HG03575 (cell line): ENCODE results near the gene RIN3.

Experiments
- ATAC-seq: cut with Tn5 transposase; IDR thresholded peaks from one replicate; pipeline ENCODE4 v1.9.1; 2021; ENCODE audit not compliant: unreplicated experiment, insufficient number of reproducible peaks, low FRiP score; ENCODE audit errors: extremely low read depth

The RIN3 gene

GRCh38 chr14:92549105-92549858 lies 35.7 kb downstream of the RIN3 start:
- ATAC-seq, result no peak

DNA sequence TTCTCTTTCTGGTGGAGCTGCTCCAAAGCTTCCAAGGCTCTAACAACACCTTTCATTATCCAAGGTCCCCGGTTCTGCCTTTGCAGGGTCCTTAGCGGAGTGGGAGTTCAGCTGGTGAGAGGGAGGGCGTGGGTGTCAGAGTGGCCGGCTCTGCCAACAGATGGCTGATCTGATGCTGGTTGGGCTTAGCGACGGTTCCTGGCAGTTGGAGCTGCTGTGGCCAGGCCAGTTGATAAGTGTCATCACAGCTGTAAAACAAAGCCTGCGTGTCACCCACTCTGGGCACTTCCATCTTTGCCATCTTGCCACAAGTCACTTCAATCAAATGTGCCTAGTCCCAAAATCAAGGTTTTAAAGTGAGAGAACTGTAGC lies 36.3 kb downstream of the RIN3 start:
- no peak for ATAC-seq

DNA sequence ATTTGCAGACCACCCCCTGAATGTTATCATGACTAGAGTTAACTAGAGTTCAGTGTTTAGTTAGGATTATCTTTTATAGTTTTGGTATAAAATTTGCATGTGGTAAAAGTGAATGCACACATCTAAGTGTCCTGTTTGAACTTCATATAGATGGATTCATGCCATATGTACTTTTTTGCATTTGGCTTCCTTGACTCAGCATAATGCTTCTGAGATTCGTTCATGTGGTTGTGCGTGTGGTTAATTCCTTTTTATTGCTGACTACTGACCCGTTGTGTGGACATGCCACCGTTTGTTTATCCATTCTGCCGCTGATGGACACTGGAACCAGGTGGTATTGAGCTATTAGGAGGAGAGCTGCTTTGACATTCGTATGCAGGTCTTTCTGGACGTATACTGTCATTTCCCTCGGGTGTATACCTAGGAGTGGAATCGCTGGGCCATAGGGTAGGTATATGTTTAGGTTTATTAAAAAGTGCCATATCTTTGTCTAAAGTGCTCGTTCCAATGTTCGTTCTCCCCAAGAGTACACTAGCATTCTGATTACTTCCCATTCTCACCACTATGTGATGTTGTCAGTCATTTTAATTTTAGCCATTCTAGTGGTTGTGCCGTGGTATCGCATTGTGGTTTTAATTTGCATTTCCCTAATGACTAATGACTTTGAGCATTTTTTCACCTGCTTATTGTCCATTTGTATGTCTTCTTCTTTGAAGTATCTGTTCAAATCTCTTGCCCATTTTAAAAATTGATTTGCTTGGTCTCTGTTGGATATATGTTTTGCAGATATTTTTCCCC lies 37.7 kb downstream of the RIN3 start:
- ATAC-seq, result peak; percentile 79

DNA sequence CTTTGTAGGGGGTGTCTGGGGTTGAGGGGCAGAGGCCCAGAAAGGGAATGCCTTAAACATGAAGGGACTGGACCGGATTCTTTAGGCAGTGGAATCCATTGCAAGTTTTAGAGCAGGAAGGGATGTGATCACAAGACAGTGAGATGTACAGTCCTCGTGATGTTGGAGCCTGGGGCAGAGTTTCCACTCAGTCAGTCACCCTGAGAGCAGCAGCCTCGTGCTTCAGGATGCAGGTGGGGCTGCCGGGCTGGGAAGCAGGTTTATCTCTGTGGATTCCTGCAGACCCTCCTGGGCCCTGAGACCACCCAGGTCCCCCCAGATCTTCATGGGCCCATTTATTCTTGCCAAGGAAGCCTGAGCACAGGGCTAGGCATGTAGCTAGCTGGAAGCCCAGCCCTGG lies 38.5 kb downstream of the RIN3 start:
- ATAC-seq, result no peak

- no peak for ATAC-seq
These were observed 39.9 kb downstream of the RIN3 start for GRCh38 chr14:92553438-92553837.

GRCh38 chr14:92555465-92556111 lies 42.0 kb downstream of the RIN3 start:
- no peak for ATAC-seq

DNA sequence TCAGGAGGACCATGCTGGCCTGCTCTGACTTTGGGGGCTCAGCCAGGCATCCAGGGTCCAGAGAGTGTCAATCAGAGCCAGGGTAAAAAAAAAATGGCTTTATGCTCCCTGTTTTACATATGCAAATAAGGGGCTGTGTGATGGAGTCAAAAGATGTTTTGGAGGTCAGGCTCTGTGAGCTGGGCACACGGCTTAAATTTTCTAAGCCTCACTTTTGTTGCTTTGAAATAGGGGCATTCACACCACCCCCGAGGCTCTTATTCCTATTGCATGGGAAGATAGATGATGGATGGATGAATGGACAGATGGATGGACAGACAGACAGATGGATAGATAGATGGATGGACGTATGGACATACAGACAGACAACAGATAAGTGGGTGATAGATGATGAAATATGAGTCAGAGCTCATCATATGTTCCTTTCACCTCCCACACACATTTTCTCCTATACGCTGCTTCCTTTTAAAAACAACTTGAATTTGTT lies 42.7 kb downstream of the RIN3 start:
- no peak for ATAC-seq

- ATAC-seq, result no peak
These were observed 43.4 kb downstream of the RIN3 start for GRCh38 chr14:92556863-92557543.

- ATAC-seq, result no peak
These were observed 43.9 kb downstream of the RIN3 start for GRCh38 chr14:92557544-92557912.

GRCh38 chr14:92558319-92558718 lies 44.7 kb downstream of the RIN3 start:
- no peak for ATAC-seq

DNA sequence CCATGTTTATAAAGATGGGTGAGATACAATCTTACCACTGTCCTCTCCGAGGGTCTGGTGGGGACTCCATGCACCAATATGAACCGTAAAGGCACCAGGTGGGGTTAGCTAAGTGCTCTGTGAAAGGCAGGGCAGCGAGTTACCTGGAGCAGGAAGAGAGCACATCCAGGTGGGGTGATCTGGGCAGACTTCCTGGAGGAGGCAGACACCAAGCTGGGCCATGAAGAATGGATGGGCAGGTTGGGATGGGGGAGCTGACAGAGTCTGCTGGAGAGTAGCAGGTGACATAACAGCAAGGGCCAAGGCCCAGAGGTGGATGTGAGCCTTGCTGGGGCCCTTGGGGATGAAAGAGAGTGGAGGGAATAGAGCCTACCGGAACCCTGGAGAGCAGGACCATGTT lies 45.9 kb downstream of the RIN3 start:
- ATAC-seq, result no peak

DNA sequence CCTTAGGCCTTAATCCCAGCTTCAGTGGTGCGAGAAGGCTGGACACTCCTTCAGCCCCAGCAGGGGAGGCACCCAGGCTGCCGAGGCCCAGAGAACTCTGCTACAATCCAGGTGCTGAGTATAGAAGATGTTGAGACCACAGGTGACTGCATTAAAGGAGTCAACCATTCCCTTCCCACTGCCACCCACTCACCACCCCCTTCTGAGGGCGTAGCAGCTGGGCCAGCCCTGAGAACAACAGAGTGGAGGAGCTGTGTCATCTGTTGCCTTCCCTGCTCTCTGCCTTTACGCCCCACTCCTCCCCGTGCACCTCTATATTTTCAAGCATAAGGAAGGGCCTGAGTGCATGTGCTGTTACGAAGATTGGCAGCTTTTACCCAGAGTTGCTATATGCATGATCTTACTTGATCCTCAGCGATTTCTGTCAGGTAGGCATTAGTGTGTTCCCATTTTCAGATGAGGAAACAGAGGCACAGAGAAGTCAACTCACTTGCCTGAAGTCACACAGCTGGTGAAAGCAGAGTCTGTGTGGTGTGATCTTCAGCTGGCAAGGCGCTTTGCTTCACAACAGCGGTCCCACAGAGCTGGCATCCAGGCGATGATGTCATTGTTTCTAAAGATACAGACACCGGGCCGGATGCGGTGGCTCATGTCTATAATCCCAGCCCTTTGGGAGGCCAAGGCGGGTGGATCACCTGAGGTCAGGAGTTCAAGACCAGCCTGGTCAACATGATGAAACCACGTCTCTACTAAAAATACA lies 46.7 kb downstream of the RIN3 start:
- ATAC-seq, result no peak

DNA sequence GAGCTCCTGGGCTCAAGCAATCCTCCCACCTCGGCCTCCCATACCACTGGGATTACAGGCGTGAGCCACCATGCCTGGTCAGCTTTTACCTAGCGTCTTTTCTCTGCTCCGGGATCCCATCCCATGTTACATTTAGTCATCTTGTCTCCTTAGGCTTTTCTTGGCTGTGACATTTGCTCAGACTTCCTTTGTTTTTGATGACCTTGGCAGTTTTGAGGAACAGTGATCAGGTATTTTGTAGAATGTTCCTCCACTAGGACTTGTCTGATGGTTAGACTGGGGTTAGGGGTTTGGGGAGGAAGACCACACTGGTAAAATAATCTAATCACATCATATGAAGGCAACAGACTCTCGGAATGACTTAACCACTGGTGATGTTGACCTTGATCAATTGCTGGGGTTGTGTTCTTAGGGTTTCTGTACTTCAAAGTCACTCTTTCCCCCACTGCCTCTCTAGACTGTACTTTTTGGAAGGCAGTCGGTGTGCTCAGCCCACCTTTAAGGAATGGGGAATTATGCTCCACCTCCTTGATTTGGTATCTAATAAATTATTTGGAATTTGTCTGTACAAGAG lies 48.4 kb downstream of the RIN3 start:
- no peak for ATAC-seq

- peak; percentile 52 for ATAC-seq
These were observed 49.8 kb downstream of the RIN3 start for GRCh38 chr14:92563359-92563758.

- no peak for ATAC-seq
These were observed 50.2 kb downstream of the RIN3 start for GRCh38 chr14:92563765-92564285.

- ATAC-seq, result no peak
These were observed 50.9 kb downstream of the RIN3 start for GRCh38 chr14:92564344-92565039.

DNA sequence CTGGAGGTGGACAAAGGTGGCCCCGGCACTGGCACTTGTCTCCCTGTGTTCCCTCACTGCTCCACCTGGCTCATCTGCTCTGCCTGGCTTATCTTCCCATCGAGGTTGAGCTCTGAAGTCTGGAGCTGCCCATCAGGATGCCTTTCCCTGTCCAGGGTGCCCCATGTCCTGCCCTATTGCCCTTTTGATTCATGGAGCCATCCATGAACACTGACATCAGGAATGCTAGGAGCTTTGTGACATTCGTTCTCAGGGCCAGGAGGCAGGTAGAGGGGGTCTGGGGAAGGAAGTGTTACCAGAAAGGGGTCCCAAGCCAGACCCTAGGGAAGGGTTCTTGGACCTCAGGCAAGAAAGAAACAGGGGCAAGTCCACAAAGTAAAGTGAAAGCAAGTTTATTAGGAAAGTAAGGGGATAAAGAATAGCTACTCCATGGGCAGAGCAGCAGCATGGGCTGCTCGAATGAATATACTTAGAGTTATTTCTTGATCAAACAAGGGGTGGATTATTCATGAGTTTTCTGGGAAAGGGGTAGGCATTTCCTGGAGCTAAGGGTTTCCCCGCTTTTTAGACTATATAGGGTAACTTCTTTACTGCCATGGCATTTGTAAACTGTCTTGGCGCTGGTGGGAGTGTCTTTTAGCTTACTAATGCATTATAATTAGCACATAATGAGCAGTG lies 51.6 kb downstream of the RIN3 start:
- ATAC-seq, result no peak
